COLO829 (cell line): ENCODE results near the gene CDSN.
A peak's percentile ranks its signal among the peaks of the same experiment; 100 is the strongest.

ENCODE experiments used
- DNase-seq: peaks from one replicate; pipeline ENCODE4 v3.0.0; 2012; ENCODE audit warnings: low spot score

Gene CDSN

DNA sequence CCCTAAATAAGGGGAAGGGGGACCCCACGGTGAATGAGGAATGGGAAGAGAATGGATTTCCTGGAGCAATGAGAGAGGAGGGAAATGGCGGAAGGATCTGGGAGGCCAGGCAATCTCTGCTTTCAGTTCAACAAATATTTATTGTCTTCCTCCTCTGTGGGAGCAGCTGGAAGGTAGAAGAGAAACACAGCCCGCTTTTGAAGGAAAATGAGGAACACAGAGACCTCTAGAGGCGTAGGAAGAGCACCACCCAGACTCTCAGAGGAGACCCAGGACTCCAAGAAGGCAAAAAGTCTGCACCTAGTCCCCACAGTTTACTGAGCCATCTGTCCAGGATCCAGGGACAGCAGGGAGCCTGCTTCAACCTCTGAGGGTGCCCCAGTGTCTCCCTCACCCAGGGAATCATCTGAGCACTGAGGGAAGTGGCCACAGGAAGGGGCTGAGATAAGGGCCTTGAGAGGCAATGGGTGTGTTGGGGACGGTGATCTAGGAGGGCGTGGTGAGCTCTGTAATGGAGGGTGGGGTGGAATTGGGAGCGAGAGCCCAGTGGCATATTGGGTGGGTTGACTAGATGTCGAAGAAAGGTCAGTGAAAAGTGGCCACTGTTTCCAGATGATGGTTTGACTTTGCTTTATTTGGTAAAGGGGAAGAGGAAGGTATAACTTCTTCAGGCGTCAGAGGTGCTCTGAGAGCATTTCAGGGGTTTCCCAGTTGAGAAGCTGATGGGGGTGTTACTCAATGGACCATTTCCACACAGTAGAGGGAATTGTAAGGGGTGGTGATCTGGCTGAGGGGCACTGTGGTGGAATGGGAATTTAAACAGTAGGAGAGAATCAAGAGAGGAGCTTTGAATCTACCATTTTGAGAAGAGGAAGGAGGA lies 5.0 kb downstream of the CDSN start:
- DNase-seq, result peak; percentile 64

DNA sequence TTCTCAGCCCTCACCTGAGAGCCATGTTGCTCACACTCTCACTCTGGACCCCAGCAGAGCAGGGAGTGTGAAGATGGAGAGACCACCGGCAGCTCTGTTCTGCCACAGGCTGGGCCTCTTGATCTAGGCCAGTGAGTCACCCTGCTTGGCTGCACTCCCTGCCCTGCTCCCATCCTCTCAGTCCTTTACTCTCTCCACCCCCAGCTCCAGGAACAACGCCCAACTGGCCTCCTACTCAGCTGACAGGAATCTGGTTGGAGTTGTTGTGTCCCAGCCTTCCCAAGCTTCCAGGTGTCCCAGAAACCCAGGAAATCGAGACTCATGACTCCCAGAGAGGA lies 5.7 kb downstream of the CDSN start, which contains the start of gene PSORS1C1:
Gene PSORS1C1, plus strand, starts transcription at position 260 of the 338 bp plus-strand sequence. CDS start 14,833 bp downstream, outside the sequence.
- peak; percentile 87 for DNase-seq

DNA sequence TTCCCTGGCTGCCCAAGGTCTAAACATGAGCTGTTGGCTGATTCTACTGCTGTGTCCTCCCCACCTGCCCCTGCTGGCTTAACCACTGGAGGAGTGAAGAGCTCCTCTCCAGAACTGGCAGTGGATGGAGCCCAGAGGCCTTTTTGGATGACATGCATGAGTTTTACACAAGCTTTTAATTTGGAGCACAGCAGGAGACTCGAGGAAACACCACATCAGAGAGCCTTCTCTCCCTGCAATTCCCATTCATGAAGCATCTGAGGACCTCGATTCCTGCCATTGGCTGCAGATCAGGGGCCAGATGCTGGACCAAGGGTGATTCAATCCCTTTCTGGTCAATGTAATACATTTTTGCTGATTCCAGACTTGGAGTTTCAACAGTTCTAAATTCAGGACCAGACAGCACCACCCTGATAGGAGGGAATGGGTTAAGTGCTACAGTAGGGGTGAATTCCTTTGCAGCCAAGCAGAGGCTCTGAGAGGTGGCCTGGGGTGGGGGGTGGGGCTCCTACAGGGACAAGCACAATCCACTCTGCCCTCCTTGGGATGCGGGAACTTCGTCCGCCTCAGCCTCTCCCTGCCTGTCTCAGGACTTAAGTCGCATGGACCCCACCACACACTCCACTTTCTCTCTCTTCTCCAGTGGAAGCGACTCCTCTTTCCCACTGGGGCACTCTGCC lies 6.2 kb downstream of the CDSN start:
- DNase-seq, result no peak

DNA sequence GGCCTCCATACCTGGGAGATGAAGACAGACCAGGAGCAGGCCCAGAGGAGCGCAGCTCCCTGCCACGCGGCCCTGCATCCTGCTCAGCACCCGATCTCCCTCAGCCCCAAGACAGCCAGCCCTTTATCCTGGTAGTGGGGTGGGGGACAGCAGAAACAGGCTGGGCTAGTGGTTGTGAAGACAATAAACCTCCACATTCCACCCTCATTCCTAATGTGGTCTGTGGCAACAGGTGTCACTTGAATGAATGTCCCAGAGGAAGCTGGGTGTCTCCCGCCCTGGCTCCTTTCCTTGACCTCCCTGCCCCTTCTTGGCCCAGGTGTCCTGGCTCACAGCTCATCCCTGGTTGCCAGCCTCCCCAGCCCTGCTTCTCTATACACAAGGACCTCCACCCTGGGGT lies 7.8 kb downstream of the CDSN start, which contains the start of gene C6orf15:
Gene C6orf15, minus strand, starts transcription at position 98 of the 400 bp plus-strand sequence. Its CDS starts 20 bp downstream, at position 78.
- no peak for DNase-seq

DNA sequence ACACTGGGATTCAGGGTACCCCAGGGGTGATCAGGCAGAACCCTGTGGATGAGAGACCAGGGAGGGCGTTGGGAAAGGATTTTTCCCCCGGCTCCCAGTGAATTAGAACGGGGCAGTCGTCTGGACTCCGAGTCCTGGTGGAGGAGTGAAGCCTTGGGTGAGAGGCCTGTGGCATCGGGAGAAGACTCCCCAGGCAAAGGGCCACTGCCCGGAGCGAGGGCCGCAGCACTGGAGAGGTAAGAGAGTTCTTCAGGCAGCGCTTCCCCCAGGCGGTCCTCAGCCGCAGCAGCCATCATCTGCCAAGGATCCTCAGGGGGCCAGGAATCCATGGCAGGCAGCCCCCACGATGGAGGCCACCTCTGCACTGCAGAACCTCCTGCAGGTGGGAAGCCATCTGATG lies 8.5 kb downstream of the CDSN start:
- no peak for DNase-seq

DNA sequence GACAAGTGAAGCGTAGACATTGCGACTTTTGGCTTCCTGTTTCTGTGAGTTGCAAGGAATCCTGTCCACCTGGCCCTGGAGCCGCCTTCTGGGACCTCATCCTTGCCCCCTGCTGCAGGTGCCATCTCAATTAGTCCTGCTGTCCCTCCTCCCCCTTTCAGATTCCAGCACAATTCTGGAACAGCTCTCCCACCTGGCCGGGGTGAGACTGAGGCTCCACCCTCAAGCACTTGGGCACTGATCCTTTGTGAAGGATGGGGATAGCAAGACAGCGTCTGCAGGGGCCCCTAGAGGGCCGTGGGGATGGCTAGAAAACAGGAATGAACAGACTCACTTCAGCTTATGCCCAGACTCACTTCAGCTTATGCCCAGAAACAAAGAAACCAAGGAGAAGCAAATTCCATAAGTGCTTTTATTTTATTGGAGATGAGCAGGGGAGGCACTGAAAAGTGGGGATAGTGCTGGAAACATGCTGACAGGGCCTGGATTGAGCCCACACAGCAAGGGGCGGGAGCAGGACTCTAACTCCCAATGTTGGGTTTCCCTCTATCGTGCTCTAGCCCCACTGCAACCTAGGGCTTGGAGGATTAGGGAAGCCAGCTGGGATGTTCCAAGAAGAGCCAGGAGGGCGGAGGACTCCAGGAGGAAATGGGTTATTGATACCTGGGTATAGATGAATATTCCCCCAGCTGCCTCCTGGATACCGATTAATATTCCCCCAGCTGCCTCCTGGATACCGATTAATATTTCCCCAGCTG lies 9.2 kb downstream of the CDSN start:
- no peak for DNase-seq

DNA sequence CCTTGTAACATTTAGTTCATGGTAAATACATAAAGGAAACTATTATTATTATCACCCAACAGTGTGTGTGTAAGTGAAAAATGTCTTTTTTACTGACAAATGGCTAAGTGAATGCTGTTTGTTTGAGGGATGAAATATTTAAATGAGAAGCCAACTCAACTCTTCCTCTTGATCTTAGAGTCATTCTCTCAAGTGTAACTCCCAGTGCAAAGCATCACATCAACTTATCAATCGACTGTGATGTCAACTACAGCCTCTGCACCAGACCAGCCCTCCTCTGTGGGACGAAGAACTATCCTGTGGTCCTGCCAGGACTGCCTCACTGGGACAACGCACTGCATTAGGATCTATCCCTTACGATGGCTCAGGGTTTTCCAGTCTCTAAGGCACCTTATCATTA lies 13.2 kb downstream of the CDSN start:
- no peak for DNase-seq

DNA sequence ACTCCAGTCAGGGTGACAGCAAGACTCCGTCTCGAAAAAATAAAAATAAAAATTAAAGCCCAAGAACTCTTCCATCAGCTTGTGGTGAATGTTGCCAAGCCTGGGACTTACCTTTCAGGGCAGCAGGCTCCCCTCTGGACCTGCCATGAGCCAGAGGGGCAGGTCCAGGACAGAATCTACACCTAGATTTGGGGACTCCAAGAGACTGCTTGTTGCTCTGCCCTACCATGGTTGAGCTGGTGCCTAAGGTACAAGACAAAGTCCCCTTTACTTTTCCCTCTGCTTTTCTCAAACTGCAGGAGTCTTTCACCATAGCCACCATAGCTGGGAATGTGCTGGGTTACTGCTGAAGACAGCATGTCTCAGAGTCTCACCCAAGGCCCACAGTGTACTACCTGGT lies 17.1 kb downstream of the CDSN start:
- no peak for DNase-seq

DNA sequence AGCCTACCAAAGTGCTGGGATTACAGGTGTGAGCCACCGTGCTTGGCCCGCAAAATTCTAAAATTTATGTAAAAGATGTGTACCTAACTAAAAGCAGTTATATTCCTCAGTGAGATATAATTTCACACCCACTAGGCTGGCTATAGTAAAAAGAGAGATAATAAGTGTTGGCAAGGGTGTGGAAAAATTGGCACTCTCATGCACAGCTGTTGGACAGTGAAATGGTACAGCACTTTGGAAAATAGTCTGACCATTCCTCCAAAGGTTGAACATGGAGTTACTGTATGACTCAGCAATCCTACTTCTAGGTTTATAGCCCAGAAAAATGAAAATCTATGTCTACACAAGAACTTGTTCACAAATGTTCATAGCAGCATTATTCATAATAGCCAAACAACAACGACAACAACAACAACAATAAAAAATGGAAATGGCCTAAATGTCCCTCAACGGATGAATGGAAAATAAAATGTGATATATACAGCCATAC lies 21.8 kb downstream of the CDSN start:
- no peak for DNase-seq

DNA sequence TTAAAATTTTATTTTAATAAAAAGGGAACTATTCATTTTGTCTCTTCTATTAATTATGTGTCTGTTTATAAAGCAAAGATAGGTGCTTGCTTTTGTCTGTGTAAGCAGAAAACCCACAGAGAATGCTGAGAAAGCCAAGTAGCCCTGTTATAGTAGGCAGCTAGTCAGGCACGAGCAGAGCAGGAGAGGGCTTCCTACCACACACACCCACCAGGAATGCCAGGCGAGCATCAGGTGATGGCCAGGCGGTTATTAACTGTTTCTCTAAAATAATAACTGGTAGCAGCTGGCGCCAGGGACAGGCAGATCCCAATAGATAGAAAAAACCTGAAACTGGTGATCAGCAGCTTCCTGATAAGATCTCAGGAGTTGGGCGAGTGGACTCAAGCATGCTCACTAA lies 23.6 kb downstream of the CDSN start:
- DNase-seq, result no peak

DNA sequence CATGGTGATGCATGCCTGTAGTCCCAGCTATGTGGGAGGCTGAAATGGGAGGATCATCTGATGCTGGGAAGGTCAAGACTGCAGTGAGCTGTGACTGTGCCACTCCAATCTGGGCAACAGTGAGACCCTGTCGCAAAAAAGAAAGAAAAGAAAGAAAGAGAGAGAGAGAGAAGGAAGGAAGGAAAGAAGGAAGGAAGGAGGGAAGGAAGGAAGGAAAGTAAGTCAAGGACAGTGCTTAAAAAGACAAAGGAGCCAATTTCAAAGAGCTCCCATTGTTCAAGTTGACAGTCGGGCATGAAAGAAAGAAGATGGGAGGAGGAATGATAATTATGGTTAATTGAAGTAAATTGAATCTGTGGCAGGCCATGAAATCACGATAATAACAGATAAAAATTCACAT lies 24.0 kb downstream of the CDSN start:
- no peak for DNase-seq

DNA sequence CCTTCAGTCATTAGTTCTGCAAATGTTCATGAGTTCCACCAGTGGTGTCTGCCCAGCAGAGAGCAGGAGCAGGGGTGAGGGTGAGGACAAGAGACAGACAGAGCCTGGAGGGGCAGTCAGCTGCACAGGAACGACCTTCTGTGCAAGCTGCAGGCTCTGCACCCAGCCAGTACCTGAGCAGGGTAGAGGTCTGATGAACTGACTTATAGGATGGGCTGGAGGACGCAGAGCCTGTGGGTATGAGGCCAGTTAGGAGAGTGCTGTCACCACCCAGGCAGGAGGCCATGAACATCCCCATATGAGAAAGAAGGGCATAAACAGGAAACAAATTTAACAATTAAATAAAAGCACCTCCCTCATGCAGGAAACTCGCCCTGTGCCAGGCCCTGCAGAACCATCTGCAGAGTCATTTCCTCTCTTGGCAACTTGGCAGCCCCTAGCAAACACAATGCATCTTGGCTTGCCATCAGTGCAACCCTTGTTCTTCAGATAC lies 25.8 kb downstream of the CDSN start:
- no peak for DNase-seq

DNA sequence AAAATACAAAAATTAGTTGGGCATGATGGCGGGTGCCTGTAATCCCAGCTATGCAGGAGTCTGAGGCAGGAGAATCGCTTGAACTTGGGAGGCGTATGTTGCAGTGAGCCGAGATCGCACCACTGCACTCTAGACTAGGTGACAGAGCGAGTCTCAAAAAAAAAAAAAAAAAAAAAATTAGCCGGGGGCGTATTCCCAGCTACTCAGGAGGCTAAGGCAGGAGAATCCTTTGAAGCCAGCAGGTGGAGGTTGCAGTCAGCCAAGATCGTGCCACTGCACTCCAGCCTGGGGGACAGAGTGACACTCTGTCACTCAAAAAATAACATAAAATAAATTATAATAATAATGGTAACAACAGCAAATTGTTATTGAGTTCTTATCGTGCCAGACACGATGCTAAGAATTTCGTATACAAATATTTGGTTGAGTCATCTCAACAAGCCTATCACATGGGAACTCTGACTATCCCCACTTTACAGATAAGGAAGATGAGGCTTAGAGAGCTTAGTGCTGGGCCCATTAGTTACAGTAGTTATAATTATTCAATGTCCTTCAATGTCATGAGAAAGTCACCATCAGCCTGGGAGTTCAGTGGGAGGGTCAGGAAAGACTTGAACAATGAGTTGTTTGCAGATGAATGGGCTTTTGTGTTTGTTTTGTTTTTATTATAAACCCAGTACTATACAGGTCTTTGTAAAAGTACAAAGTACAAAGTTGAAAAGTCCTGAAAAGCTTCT lies 27.3 kb downstream of the CDSN start:
- DNase-seq, result no peak

DNA sequence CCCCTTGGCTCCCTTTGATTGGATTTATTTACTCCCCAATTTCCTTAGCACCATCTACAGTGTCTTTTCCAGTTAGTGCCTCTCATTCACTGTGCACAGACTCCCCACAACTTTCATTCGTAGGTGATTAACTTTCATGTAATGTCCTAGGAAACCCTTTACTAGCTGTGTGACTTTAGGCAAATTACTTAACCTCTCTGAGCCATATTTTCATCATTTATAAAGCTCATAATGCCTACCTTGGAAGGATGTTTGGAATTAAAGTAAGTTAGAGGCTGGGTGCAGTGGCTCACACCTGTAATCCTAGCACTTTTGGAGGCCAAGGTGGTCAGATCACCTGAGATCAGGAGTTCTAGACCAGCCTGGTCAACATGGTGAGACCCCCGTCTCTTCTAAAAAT lies 28.0 kb downstream of the CDSN start:
- no peak for DNase-seq

DNA sequence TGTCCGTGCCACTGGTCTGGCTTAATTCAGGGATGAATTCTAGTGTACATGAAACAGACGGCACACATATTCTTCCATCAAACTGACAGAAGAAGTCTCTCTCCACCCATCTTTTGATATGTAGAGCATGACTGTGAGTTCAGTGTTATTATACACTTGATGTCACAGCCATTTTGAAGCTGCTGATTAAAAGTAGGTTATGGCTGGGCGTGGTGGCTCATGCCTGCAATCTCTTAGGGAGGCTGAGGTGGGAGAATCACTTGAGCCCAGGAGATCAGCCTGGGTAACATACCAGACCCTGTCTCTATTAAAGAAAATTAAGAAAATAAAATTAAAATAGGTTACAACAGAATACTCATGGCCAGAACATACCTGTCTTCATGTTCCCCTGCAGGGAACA lies 28.6 kb downstream of the CDSN start:
- no peak for DNase-seq

DNA sequence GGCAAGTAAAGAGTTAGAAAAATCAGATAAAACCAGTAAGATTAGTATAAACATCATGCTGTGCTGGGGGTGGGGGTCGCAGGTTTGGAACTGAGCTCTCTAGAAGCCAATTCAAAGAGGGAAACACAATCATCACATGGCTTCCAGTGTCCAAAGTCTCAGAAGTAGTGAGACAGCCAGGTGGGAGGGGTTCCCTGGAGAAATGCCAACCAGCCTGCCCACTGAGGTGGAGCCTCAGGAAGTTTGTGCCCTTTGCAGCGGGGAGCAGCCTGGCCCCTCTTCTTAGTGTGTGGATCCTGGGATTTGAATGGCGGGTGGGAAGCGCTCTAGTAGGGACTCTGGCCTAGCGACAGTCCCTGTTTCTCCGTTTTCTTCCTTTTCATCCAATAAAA lies 29.3 kb downstream of the CDSN start:
- DNase-seq, result no peak

DNA sequence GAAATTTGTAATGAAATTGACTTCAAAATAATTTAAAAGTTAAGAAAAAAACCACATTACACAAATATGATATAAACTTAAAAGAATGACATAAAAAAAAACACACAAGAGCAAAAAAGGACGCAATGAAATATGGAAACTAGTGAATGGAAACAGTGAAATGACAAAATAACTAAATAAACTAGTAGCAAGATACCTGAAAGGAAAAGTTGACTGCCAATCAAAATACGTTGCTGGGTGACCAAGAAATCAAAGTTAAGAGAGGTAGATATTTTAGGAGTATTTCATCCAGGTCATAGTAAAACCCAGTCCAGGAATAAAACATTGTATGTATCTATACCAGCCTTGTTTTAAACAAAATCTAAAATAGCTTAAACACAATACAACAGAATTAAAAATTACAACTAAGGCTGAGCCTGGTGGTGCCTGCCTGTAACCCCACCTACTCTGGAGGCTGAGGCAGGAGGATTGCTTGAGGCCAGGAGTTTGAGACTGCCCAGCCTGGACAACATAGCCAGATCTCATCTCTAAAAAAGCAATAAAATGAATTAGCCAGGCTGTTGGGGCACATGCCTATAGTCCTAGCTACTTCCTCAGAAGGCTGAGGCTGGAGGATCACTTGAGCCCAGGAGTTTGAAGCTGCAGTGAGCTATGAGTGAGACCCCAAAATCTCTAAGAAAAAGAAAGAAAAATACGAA lies 29.8 kb downstream of the CDSN start:
- DNase-seq, result no peak

DNA sequence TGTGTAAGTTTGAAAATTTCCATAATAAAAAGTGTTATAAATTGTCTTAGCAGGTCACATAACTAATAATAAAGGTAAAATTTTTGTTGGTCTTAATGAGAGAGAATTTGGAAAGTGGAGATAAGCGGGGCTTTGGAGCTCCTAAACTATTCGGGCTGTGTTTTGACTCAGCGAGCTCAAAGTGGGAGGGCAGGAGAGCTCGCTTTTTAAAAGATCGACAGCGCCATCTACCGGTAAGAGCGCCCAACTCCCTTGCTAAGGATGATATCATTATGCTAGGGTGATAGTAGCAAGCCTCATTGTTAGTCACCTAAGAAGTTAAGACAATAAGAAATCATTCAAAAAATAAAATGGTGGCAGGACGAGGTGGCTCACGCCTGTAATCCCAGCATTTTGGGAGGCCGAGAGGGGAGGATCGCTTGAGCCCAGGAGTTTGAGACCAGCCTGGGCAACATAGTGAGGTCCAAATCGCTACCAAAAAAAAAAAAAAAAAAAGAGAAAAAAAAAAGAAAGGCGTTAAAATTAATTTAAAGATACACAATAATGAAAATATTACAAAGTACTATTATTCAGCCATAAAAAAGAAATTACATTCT lies 32.7 kb downstream of the CDSN start:
- DNase-seq, result peak; percentile 93

DNA sequence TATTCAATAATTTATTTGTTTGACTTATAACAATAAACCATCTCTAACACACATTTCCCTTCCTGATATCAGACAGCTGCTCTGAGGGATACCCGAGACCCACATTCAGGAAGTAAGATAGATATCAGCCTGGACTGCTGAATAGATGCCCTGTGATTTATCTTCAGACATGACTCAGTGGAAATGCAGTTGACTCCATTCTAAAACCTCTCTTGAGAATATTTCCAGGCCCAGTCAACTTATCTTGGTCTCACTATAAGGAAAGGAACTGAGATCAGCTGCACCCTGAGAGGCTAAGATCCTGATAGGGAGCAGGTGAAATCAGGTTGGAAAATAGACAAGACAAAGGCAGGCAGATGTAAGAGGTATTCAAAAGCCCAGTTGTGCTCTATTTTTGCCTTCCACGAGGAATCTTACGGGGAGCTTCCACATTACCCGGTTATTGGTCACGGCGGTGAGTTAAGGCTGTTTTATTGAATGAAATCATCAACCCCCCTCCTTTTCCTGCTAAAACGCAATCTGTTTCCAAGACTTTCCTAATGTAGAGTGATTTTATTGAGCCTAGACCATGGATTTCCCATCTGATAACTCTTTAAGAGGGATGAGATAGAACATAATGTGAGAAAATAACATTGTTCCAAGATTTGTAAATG lies 33.3 kb downstream of the CDSN start:
- peak; percentile 63 for DNase-seq

DNA sequence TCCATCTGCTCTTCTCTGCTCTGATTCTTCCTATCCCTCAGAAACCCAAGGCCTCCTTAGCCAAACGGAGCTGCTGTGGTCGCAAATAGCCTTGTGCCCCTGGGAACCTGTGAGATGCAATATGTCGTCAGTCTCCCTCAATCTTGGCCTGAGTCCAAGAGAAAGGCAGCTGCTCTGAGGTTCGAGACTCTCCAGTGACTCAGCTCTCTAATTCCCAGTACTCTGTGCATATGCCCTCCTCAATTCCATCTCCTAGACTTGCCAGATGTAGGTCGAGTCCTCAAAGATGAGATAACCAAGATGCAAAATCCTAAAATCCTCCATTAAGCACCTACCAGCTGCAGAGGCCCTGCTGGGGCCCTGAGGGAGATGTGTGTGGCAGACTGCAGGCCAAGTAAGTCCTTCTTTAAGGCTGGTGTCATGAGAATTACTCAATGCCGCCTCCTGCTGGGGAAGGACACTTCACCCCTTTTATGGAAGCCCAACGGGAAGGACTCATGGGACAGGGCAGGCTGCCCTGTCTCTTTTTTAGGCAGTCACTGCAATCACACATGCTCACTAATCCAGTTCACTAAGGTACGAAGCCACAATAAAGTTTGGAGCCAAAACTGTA lies 36.4 kb downstream of the CDSN start:
- DNase-seq, result no peak
